HG03439 (cell line): ENCODE data around the gene ADH5.
"Not testable (repeated sequence)": the region's sequence is repeated elsewhere in the genome, so short reads cannot be mapped to it uniquely, and the experiment has no call there.

ENCODE experiments used
- ATAC-seq: cut with Tn5 transposase; IDR thresholded peaks from one replicate; pipeline ENCODE4 v1.9.1; 2021; ENCODE audit warnings: mild to moderate bottlenecking, moderate library complexity; ENCODE audit not compliant: unreplicated experiment

Gene ADH5

DNA sequence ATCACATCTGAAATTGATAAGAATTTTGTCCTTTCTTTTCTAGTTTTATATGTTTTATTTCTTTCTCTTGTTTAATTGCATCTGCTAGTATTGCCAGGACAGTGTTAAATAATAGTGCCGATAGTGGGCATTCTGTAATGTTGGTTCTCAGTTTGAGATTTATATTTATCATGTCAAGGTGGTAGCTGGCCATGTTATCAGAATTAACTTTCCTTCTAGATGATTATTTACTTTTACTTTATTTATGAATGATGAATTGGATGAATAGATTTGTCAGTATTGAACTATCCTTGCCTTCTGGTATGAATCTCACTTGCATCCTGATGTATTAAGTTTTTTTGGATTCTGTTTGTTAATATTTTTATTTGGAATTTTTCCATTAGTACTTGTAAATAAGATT is 50.4 kb downstream of the ADH5 start:
- no peak for ATAC-seq

DNA sequence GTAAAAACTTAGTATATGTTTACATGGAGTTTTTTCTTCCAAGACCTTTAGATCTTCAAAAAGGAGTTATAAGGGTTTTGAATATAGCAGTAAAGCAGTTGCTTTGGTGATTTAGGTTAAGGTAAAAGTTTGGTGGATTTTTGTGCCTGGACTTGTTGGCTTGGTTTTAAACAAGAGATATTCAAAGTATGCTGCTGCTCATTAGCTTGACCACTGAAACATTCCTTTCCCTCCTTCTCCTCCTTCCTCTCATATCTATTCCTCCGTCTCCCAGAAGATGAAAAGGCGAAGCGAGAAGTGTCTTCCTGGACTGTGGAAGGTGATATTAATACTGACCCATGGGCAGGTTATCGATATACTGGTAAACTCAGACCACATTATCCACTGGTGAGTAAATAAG is 54.6 kb downstream of the ADH5 start:
- no peak for ATAC-seq

DNA sequence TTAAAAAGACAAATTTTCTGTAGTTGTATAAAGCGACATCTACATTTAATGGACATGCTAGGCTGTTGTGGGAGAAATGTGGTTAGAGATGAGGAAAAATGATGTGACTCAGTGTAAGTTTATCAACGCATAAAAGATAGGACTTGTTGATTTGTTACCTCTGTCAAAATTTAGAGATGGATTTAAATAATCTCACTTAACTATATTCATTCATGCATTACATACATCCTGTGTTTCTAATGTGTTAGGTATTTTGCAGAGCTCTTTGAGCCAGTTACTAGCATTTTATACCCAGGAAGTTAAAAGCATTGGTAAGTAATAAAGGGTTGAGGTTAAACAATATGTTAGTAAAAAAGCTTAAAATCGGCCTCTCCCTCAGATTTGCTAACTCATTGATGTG is 58.7 kb downstream of the ADH5 start:
- ATAC-seq, result no peak

DNA sequence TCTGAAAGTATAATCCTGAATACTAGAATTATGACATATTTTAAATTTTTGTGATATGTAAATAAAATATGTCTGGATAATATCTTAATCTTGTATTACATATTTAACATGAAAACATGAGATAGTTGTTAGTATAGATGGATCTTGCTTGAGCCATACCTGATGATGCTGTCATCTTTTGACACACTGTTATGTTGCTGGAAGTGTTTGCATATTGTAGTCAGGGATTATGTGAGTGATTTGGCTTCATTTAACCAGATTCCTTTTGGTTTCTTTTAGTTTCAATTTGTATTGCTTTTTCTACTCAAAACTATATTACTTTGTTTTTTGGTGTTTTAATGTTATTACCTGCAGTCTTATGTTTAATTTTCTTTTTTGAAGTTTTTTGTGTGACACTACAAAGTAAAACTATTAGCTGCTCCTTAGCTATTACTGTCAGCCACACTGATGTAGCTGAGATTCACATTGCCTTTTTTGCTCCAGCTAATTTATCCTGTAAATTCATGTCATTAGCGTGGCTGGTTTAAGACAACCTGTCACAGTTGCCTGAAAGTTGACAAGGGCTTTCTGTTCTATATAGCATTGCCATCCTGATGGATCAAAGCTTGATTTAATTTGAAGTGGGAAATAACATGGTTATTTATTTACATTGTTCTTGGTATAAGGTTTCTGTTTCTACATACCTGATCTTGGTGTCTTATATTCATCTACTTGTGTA is 59.4 kb downstream of the ADH5 start:
- ATAC-seq, result no peak

DNA sequence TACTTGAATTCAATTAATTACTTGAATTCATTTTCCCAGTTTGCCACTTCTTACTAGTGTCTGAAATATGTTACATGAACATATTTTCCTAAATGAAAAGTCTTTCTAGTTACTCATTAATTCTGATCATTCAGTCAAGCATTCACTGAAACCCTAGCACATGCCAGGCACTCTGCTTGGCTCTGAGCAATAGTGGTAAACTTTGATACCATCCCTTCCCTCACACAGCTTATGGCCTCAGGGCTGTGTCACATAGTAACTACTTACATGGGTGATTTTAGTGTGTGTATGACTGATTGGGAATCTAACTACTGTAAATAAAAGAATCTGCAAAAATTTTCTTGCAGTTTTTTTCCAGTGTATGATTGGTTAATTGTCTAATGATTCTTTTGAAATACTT is 60.4 kb downstream of the ADH5 start:
- ATAC-seq, result no peak

DNA sequence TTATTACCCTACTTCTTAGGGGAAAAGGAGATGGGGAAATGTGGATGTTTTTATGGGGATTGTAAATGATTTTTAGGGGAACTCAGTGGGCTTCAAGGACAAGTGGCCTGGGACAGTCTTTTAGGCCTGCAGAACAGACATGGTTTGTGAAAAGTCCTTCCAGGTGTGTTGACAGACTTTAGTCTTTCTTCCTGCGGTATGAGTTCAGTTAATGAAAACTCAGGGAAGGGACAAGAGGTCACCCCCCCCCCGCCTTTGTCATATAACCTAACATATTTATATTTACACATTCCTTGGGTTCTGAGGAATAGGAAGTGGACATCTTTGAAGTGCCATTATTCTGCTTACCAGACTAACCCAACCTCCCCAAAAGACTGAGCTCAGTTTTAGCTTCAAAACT is 61.3 kb downstream of the ADH5 start:
- no peak for ATAC-seq

DNA sequence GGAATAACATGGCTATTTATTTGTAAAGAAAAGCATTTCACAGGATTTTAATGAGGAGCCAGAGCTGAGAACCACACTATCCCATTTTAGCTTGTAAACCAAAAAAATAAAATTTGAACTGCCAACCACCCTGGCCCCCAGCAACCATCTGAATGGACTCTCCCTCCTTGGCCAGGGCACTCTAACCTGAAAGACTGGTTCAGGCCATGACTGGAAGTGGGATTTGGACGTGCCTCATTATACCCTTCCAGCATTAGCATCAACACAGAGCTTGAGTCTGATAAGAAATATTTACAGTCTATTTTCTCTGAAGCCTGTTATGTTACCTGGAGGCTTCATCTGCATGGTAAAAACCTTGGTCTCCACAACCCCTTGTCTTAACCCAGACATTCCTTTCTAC is 63.1 kb downstream of the ADH5 start:
- no peak for ATAC-seq

DNA sequence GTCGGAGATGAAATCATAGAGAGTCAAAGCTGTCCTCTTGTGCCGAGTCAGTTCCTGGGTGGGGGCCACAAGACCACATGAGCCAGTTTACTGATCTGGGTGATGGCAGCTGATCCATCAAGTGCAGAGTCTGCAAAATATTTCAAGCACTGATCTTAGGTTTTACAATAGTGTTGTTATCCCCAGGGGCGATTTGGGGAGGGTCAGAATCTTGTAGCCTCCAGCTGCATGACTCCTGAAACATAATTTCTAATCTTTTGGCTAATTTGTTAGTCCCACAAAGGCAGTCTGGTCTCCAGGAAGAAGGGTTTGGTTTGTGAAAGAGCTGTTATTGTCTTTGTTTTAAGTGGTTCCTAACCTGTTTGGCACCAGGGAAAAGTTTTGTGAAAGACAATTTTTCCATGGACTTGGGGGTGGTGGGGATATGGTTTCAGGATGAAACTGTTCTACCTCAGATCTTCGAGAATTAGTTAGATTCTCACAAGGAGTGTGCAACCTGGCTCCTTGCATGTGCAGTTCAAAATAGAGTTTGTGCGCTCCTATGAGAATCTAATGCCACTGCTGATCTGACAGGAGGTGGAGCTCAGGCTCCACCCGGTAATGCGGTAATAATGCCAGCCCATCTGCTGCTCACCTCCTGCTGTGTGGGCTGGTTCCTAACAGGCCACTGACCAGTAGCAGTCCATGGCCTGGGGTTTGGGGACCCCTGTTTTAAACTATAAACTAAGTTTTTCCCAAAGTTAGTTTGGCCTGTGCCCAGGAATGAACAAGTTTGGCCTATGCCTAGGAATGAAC is 63.9 kb downstream of the ADH5 start:
- ATAC-seq, result no peak

DNA sequence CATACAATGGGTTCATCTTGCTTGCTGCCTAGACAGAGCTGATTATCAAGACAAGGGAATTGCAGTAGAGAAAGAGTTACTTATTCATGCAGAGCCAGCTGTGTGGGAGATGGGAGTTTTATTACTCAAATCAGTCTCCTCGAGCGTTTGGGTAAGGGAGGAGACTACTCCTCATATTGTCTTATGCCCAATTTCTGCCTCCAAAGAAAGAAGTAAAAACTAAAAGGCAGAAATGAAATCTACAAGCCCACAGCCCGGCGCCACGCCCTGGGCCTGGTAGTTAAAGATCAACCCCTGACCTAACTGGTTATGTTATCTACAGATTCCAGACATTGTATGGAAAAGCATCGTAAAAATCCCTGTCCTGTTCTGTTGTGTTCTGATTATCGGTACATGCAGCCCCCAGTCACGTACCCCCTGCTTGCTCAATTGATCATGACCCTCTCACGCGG is 64.8 kb downstream of the ADH5 start:
- ATAC-seq, result not testable (repeated sequence)

DNA sequence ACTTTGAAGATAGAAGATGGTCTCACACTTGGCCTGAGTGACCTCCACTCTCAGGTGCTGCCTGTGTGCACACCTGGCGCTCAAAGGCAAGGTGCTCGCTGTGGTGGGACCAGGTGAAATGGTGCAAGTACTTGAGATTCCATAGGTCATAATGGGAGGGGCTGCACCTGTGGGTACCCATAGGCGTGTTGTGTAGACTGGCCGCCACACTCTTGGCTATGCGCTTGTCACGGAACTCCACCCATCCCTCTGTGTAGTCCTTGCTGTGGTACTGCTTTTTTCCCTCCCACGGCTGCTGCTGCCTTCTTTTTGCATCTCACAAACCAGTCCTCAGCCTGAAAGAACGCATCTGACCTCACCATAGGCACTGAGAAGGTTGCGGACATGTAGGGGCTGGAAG is 66.0 kb downstream of the ADH5 start:
- ATAC-seq, result no peak

DNA sequence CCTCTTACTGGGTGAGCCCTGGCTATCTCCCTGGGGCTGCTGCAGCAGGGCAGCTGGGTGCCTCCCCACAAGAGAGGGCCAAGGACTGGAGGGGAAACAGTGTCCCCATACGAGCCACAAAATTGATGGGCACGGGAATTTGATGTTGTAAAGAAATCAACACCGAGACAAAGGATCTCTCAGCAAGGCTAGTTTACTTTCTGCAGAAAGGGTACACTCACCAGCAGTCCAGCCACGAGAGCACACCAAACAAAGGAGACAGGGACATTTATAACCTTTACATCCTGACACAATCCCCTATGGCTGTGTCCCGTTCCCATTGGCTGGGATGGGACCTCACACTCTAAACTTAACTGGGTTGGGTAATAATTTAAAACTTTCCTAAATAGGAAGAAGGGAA is 67.2 kb downstream of the ADH5 start:
- no peak for ATAC-seq
